DND-41 (cell line): ENCODE measurements around the gene IP6K3.

Experiments
- ATAC-seq: fragments of 200-7000 bp; cut with Tn5 transposase; 3 replicates; pipeline ENCODE4 v1.9.1; 2021; ENCODE audit warnings: low read depth; ENCODE audit not compliant: insufficient read depth
- DNase-seq: peaks from one replicate; pipeline ENCODE4 v3.0.0-alpha.2; 2020
- H2AFZ ChIP-seq: 2 replicates; pipeline ENCODE4 v1.6.0; 2012; ENCODE audit warnings: low read depth, low read length
- H3K27ac ChIP-seq: 2 replicates; pipeline ENCODE4 v1.5.1; 2012; ENCODE audit warnings: low read length, inconsistent platforms
- H3K27me3 ChIP-seq: fragments of 200-600 bp; sonication (generic); 2 replicates; pipeline ENCODE4 v1.6.0; 2012; ENCODE audit warnings: low read length, mild to moderate bottlenecking, inconsistent platforms; ENCODE audit not compliant: insufficient read depth, poor library complexity
- H3K36me3 ChIP-seq: 2 replicates; pipeline ENCODE4 v1.5.1; 2012; ENCODE audit warnings: low read length, inconsistent platforms; ENCODE audit not compliant: insufficient read depth
- H3K4me1 ChIP-seq: 2 replicates; pipeline ENCODE4 v1.5.1; 2012; ENCODE audit warnings: mild to moderate bottlenecking, low read length; ENCODE audit not compliant: insufficient read depth
- H3K4me2 ChIP-seq: 2 replicates; pipeline ENCODE4 v1.6.0; 2012; ENCODE audit warnings: mild to moderate bottlenecking, moderate library complexity, low read length, inconsistent platforms; ENCODE audit not compliant: insufficient read depth
- H3K4me3 ChIP-seq, 2 experiments: fragments of 200-600 bp in 1 of 2; shearing (Covaris generic) in 1 of 2; 2 replicates each; pipeline ENCODE4 v1.5.1; 2012 to 2016; ENCODE audit warnings: inconsistent platforms in 2 of 2, low read length in 2 of 2, mild to moderate bottlenecking in 2 of 2, low read depth in 1 of 2, moderate library complexity in 1 of 2
- H3K79me2 ChIP-seq: 2 replicates; pipeline ENCODE4 v1.6.0; 2012; ENCODE audit warnings: low read length, inconsistent platforms; ENCODE audit not compliant: insufficient read depth
- H3K9ac ChIP-seq: 2 replicates; pipeline ENCODE4 v1.6.0; 2012; ENCODE audit warnings: low read depth, mild to moderate bottlenecking, inconsistent platforms, low read length, moderate library complexity
- H3K9me3 ChIP-seq: 2 replicates; pipeline ENCODE4 v1.5.1; 2012; ENCODE audit warnings: low read length, moderate library complexity, mild to moderate bottlenecking, inconsistent platforms; ENCODE audit not compliant: insufficient read depth, severe bottlenecking
- H4K20me1 ChIP-seq: 2 replicates; pipeline ENCODE4 v1.6.0; 2012; ENCODE audit warnings: low read length; ENCODE audit not compliant: insufficient read depth
- EZH2 ChIP-seq: IDR thresholded peaks from 3 replicates; pipeline ENCODE4 v1.6.1; 2012; ENCODE audit warnings: borderline replicate concordance, low read depth, mild to moderate bottlenecking, moderate library complexity, low read length, inconsistent platforms; ENCODE audit not compliant: severe bottlenecking
- TF ChIP-seq, protein P1 (sequence below): IDR thresholded peaks from 2 replicates; pipeline ENCODE4 v1.5.1; 2012; ENCODE audit warnings: borderline replicate concordance, low read length, moderate library complexity, mild to moderate bottlenecking; ENCODE audit not compliant: poor library complexity, severe bottlenecking; ENCODE audit errors: extremely low read depth

Gene IP6K3

DNA sequence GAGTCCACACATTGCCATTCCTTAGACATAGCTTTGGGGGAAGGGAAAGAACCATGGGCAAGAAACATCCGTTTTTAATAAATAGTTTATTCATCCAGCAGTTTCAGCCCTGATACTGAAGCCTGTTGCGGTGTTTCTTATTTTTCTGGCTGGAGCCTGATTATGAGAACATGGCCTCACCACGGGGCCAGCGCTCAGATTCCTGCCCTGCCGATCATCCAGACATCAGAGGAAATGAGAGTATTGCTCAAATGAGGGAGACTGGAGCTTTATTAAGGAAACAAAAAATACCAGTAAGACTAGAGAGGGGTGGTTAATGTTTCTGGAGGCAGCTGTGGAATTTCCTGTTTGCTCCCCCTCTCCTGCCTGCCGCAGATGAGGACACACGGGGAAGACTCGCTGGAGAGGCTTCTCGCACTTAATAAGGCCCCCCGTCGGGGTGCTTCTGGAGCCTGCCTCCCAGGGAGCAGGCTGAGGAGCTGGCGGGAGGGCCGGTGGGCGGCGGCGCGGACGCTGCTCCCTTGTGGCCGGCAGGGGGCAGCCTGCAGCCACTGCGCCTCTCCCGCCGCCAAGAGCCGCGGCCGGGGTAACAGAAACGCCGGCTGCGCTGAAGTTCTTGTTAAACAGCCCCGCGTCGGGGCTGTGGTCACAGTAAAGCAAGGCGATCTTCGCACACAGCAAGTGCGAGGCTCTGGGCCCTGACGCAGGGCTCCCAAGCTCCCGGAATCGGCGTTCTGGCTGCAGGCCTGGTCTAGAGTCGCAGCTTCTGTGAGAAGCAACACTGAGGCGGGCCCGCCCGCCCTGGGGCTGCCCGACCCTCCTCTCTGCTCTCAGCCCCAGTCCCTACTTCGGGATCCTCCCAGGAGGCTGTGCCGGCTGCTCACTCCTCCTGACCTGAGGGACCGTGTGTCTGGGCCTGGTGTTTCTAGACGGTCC lies 24.7 kb upstream of the IP6K3 start:
- H3K79me2 ChIP-seq: no peaks in the 10 kb centered on the region
- no peaks in the 10 kb centered on the region for H3K9me3 ChIP-seq
- no peak overlapping the region for H3K27ac ChIP-seq
- no peak for TF ChIP-seq EZH2
- H4K20me1 ChIP-seq: peaks cover 25% of the 10 kb centered on the region
- ATAC-seq (no peak), DNase-seq (no peak)
- H3K27me3 ChIP-seq: no peaks in the 10 kb centered on the region
- H3K9ac ChIP-seq: no peak overlapping the region
- H2AFZ ChIP-seq: no peak overlapping the region
- H3K4me1 ChIP-seq: no peaks in the 10 kb centered on the region
- peaks cover 45% of the 10 kb centered on the region for H3K36me3 ChIP-seq
- no peak overlapping the region for H3K4me2 ChIP-seq
- H3K4me3 ChIP-seq: no peak overlapping the region

DNA sequence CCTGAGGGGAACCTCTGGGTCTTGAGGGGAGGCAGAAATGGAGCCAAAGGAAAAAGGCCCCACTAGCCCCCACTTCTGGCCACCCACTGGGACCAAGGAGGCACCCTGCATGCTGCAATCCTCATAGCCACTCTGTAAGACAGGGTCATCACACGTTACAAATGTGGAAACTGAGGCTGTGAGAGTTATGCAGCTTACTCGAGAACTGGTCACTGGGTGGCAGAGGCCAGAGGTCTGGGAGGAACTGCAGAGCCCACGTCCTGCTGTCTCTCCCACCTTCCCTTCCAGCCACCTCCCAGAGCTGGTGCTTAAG lies 24.1 kb upstream of the IP6K3 start:
- Histone ChIP-seq H3K4me3 (no peak overlapping the region), H3K9ac (no peak overlapping the region), H3K27ac (no peak overlapping the region), H3K79me2 (no peaks in the 10 kb centered on the region), H3K4me2 (no peak overlapping the region), H3K27me3 (no peaks in the 10 kb centered on the region), H3K4me1 (no peaks in the 10 kb centered on the region), H3K9me3 (no peaks in the 10 kb centered on the region), H2AFZ (no peak overlapping the region), H3K36me3 (peaks cover 38% of the 10 kb centered on the region), H4K20me1 (peaks cover 20% of the 10 kb centered on the region)
- ATAC-seq (no peak), DNase-seq (no peak)
- TF ChIP-seq, protein P1, sequence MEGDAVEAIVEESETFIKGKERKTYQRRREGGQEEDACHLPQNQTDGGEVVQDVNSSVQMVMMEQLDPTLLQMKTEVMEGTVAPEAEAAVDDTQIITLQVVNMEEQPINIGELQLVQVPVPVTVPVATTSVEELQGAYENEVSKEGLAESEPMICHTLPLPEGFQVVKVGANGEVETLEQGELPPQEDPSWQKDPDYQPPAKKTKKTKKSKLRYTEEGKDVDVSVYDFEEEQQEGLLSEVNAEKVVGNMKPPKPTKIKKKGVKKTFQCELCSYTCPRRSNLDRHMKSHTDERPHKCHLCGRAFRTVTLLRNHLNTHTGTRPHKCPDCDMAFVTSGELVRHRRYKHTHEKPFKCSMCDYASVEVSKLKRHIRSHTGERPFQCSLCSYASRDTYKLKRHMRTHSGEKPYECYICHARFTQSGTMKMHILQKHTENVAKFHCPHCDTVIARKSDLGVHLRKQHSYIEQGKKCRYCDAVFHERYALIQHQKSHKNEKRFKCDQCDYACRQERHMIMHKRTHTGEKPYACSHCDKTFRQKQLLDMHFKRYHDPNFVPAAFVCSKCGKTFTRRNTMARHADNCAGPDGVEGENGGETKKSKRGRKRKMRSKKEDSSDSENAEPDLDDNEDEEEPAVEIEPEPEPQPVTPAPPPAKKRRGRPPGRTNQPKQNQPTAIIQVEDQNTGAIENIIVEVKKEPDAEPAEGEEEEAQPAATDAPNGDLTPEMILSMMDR: no peak
- no peak for TF ChIP-seq EZH2

DNA sequence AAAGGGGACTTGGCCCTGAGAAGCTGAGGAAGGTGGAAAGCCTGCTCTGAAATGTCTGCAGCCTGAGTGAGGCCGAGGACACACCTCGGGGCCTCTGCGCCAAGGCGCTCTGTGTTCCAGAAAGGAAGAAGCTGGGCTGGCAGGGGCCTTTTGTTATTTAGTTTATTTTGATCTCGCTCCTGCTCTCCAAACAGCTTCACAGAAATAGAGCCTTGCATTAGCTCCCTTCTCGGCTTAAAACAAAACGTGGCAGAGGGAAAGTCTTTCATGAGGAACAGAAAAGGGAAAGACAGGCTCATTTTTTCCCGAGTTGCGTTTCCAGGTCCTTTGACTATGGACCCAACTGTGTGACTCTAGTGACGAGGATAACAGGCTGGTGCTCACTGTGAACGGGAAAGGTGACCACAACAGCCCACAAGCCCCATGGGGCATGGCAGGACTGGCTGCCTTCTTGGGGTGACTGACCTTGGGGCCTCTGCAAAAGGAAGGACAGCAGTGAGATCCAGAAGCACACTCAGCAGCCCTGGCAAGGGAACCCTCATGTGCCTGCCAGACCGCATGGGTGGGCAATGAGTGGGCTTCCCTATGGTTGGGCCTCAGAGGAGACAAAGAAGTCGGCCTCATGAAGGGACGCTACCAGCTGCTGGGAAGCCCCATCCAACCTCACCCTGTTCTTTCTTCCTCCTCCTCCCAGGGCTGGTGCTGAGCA lies 23.6 kb upstream of the IP6K3 start:
- Histone ChIP-seq H3K79me2 (no peaks in the 10 kb centered on the region), H4K20me1 (peaks cover 17% of the 10 kb centered on the region), H3K9me3 (no peaks in the 10 kb centered on the region), H3K27ac (no peak overlapping the region), H3K36me3 (peaks cover 33% of the 10 kb centered on the region), H3K9ac (no peak overlapping the region), H3K4me3 (no peak overlapping the region), H3K4me1 (no peaks in the 10 kb centered on the region), H2AFZ (no peak overlapping the region), H3K4me2 (no peak overlapping the region), H3K27me3 (no peaks in the 10 kb centered on the region)
- TF ChIP-seq, protein P1: no peak
- no peak for TF ChIP-seq EZH2
- 0 out of 3 replicates have a peak, but pooled peaks have one; percentile 21 for ATAC-seq
- DNase-seq: no peak

DNA sequence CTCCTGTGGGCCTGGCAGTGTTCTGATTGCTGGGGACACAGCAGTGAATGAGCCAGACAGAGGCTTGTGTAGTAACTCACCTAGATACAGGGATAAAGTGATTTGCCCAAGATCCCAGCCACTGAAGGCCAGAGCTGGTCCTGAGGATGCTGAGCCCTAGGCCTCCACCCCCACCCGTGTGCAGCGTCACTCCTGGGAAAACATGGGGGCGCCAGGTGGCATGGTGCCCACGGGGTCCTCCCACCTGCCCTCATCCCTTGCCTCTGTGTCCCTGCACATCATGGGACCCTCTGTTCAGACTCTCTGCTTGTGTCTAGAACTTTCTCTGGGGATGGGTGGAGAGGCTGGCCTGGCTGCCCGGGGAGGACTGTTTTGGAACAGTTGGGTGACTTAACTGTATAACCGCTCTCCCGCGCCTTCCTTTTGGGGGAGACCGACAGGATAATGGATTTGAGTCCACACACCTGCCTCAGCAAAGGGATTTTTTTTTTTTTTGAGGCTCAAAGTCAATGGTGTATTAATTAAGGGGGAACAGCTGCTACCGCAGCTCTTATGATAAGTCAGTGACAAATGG lies 22.6 kb upstream of the IP6K3 start:
- ATAC-seq (no peak), DNase-seq (no peak)
- H3K4me3 ChIP-seq: no peak overlapping the region
- peaks cover 14% of the 10 kb centered on the region for H4K20me1 ChIP-seq
- H3K79me2 ChIP-seq: no peaks in the 10 kb centered on the region
- H3K27me3 ChIP-seq: no peaks in the 10 kb centered on the region
- no peaks in the 10 kb centered on the region for H3K9me3 ChIP-seq
- H3K36me3 ChIP-seq: peaks cover 24% of the 10 kb centered on the region
- no peak overlapping the region for H3K27ac ChIP-seq
- no peaks in the 10 kb centered on the region for H3K4me1 ChIP-seq
- TF ChIP-seq, protein P1: no peak
- TF ChIP-seq EZH2: no peak
- no peak overlapping the region for H3K9ac ChIP-seq
- H2AFZ ChIP-seq: no peak overlapping the region
- no peak overlapping the region for H3K4me2 ChIP-seq
